ENCODE data around the gene STMN1.

Gene STMN1

GRCh38 chr1:25891606-25892005 is 14.6 kb downstream of the STMN1 start:
- DNase-seq, result no peak

GRCh38 chr1:25890239-25891034 is 15.8 kb downstream of the STMN1 start:
- no peak for DNase-seq

DNA sequence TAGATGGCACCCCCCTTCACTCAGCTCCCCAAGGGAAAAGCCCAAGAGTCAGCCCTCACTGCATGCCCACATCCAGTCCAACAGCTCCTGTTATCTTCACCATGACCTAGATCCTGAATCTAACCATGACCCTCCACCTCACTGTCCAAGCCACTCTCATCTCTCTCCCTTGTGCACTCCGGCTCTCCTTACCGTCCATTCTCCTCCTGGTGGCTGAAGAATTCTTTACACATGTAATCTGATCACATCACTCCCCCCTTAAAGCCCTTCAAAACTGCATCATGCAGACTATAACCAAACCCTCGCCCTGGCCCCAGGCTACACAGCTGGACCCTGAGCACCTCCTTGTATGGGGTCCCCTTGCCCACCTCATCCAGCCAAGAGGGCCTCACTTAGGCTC is 16.7 kb downstream of the STMN1 start:
- DNase-seq, result no peak

GRCh38 chr1:25888426-25888987 is 17.7 kb downstream of the STMN1 start:
- no peak for DNase-seq

GRCh38 chr1:25885602-25886001 is 20.6 kb downstream of the STMN1 start:
- no peak for DNase-seq

DNA sequence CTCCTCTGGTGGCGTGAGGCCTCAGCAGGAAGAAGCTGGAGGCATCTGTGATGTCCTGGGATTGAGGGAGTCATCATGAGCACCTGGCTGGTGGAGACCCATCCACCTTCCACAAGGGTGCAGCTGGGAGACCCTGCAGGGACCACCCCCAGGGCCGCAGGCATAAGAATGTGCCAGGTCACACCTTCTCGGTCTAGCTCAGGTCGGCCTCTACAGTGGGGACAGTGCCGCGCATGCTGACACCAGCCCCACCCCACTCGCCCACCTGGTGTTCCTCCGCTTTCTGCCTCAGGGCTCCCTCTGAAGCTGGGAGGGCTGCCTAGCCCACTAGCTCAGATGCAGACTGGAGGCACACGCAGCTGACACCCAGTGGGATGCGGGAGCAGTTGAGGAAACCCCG is 25.0 kb downstream of the STMN1 start:
- no peak for DNase-seq

DNA sequence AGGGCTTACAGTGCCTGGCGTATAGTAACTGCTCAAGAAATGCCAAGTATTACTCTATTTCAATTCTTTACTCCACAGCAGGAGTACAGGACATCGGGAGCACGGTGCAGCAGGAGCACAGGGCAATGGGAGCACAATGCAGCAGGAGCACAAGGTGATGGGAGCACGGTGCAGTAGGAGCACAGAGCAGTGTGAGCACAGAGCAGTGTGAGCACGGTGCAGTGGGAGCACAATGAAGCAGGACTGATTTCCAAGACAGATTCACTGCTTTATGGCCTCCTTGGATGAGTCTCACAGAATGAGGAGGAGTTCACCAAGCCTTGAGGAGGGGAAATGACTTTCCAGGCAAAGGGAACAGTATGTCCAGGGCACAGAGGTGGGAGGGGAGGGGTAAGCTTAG is 25.7 kb downstream of the STMN1 start:
- no peak for DNase-seq

- no peak for DNase-seq
These were observed 26.5 kb downstream of the STMN1 start for GRCh38 chr1:25879675-25880074.

DNA sequence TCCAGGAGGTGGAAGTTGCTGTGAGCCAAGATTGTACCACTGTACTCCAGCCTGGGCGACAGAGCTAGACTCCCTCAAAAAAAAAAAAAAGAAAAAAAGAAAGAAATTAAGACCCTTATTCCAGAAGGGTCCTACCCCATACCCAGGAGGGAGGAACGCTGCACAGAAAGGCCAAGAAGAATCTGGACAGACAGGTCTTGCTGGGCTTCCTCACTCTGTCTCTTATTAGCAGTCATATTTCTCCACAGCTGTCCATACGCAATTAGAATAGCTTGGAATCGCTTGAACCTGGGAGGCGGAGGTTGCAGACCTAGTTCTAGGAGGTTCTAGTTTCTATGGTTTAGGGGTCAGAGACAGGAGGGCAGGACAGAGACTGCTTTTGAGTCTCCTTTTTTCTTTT is 27.5 kb downstream of the STMN1 start:
- no peak for DNase-seq

GRCh38 chr1:25877155-25877554 is 29.1 kb downstream of the STMN1 start:
- no peak for DNase-seq

- DNase-seq, result no peak
These were observed 29.5 kb downstream of the STMN1 start for GRCh38 chr1:25876693-25877077.

GRCh38 chr1:25875856-25876692 is 30.1 kb downstream of the STMN1 start:
- DNase-seq, result peak; percentile 64

- DNase-seq, result peak; percentile 80
These were observed 30.9 kb downstream of the STMN1 start, which contains the start of gene PAQR7 for GRCh38 chr1:25875154-25875855. PAQR7 (minus strand) TSS chr1:25875708; CDS start chr1:25863839, 11,869 bp downstream.

GRCh38 chr1:25874635-25875153 is 31.5 kb downstream of the STMN1 start:
- DNase-seq, result no peak

DNA sequence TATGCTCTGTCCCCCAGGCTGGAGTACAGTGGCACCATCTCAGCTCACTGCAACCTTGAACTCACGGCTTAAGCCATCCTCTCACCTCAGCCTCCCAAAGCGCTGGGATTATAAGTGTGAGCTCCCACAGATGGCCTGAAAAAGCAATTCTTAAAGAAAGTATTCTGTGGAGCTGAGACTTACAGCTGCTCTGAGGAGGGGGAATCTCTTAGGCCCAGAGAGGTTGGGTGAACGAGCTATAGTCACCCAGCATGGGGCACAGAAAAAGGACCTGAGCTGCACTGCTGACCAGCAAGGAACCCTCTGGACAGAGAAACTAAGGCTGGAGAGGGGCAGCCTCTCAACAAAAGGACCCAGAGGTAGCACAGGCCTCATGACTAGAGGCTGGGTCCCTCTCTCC is 32.0 kb downstream of the STMN1 start:
- DNase-seq, result no peak

GRCh38 chr1:25873120-25873519 is 33.1 kb downstream of the STMN1 start:
- no peak for DNase-seq

- no peak for DNase-seq
These were observed 33.5 kb downstream of the STMN1 start for GRCh38 chr1:25872713-25873112.

DNA sequence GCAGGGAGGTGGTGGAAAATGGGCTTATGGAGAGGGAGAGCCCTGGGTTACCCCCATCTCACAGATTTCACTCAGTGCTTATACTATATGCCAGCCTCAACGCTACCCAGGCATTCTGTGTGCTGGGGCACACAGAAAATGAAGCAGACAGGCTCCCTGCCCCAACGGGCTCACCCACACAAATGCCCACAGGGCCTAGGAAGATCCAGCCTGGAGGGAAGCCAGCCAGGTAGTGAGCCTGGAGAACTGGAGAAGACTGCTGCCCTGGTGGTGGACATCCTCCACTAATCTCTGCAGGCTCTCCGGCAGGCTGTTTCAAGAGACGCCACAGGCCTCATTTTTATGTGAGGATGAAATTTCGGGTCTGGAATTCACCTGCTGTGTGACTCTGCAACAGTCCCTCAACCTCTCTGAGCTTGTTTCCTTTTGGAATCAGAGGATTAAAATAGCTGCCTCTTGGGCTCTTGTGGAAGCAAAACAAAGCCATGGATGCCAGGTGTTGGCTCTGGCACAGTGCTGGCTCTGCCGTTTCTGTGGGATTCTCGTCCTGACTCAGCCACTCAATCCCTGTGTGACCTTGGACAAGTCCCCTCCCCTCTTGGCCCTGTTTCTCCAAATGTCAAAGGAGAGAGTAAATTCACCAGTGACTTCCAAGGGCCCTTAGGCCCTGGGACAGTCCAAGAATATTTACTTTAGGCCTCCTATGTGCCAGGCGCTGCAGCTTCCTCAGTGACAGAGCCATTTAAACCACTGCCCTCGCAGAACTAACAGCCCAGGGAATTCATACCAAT is 34.3 kb downstream of the STMN1 start:
- no peak for DNase-seq

DNA sequence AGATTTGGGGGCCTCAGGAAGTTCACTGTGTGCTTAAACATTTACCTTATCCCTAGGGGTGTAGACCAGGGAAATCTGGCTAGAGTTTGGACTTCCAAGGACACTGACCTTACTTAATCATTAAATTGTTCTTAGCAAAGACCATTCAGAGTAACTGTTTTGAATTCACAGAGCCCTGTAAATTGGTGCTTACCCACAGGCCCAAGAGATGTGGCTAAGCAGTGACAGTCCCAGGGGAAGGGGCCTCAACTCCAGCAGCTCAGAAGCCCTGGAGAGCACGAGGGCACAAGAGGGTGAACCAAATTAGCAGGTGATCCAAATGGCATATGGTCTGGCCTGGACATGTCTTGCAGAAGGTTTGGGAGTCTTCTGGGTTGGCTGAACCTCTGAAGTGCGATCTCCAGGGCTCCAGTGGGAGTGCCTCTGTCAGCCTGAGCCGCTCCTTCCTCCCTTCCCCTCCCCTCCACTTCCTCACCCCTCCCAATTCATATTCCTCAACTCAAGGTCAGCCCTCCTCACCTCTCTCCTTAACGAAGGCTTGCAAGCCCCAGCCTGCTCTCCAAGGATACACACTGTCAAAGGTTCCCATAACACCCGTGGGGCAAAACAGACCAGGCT is 35.0 kb downstream of the STMN1 start:
- DNase-seq, result no peak

GRCh38 chr1:25870614-25871013 is 35.6 kb downstream of the STMN1 start:
- DNase-seq, result no peak

DNA sequence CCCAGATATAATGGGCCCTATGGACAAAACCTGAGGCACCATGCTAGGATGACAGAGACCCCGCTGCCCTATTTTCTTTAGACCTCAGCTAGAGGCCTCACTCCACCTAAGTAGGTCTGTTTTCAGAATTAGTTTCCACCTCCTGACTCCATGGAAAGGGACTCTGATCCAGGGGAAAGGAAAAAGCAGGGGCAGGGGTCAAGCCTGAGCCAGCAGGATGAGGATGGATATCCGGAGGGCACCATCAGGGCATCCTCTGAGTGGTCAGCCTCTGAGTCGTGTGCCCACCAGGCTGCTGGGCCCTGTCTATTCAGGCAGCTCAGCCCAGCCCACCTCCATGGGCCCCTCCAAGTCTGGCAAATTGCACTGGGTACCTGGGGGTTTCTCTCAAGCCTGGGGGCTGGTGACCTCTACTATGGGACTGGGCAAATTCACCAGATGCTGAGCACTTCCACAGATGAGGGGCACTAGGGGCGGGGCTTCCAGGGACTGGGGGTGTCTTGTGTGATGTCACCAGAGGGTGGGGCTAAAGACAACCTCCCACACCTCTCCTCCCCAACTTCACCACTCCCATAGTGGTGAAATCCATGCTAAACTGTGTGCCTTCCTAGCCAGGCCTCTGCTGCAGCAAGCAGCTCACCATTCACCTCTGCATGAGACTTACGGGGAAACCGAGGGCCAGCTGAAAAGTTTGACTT is 36.2 kb downstream of the STMN1 start:
- DNase-seq, result no peak

Data from stimulated activated CD4-positive, alpha-beta T cell treated with anti-CD3 and anti-CD28 coated beads, Interleukin-15, amount 100 ng/mL, for 24 hours (primary cell).